Islet precursor cell (in vitro differentiated cells): ENCODE results near the gene ADAM12.
A peak's percentile ranks its signal among the peaks of the same experiment; 100 is the strongest.

Experiments used
- DNase-seq: peaks from one replicate; pipeline ENCODE4 v3.0.0-alpha.2; 2018

Gene ADAM12

DNA sequence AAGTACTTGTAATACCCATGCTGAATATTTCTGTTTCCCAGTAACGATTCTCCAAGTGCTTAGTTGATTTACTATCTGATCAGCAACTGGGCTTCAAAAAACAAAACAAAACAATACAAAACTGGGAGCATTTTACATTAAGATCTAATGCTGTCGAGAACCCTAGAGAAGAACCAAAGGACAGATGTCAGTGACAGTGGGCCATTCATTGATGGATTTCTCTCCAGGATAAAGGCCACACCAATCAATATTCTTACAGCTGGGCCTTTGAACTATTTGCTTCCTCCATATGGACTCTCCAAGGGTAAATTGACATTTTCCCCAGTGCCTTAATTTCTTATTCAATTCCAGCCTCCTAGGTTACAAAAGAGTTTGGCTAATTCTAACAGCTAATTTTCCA, 217.5 kb downstream of the ADAM12 start:
- DNase-seq = no peak

DNA sequence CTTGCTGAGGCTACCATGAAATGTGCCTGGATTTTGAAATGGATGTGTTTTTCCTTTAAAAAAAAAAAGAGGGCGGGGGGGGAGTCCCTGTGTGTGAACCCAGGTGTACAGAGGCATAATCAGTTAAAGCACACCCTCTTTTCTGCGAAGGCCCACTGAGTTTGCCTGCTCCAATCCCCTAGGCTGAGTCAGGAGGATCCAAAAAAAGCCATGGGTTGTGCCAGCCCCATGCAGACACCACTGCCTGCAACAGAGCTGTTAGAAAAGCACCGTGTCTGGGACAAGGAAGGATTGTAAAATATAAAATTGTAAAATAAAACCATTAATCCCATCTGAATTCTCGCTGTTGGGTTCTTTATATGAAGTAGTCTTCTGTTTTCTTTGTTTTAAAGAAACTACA, 217.9 kb downstream of the ADAM12 start:
- no peak for DNase-seq

DNA sequence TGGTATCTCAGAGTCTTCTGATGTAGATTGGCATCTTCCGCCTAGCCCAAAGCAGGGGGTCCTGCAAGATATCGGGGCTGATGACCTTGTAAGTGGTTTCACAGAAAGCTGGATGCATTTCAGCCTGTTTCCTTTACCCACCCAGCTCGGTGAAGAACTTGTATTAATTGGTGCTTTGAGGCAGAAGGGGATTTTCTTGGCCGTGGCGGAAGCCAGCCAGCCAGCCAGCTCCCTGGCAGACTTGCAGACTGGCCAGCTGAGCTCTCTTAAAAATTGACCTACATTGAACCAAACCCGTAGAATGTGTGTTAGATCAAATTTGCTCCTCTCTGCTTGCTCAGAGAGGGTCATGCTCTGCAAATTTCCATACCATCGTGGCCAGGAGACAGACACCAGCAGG, 218.4 kb downstream of the ADAM12 start:
- no peak for DNase-seq

DNA sequence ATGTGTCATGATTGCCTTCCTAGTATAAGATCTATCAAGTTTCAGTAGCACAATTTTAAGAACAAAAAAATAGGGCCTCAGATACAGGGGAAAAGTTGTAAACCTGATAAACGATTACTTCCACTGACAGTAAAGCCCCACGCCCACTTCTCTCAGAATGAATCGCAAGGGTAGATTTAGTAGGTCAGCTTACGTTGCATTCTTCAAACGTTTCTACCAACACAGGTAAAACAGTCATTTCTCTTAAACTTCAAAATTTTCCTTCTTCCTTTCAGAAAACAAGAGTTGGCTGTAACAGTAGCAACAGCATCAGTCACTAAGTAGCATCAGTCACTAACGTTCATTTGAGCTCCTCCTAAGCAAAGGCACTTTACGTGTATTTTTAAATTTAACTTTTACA, 221.5 kb downstream of the ADAM12 start:
- DNase-seq = no peak

DNA sequence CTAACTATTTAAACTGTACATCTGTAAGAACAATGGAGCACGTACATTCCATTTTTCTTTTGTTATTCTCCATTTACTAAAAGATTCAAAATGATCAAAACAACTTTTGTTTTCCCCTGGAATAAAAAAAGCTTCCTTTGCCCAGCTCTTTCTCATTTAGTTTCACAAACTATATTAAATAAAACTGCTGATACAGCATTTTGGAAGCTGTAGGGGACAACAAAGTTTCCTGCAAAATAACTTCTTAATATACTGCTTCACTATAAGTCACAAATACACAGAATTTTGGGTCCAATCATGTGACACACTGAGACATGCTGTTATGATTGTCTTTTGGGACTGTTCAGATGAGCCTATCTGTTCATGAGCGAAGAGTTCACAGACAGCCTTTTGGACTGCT, 222.4 kb downstream of the ADAM12 start:
- DNase-seq = no peak

DNA sequence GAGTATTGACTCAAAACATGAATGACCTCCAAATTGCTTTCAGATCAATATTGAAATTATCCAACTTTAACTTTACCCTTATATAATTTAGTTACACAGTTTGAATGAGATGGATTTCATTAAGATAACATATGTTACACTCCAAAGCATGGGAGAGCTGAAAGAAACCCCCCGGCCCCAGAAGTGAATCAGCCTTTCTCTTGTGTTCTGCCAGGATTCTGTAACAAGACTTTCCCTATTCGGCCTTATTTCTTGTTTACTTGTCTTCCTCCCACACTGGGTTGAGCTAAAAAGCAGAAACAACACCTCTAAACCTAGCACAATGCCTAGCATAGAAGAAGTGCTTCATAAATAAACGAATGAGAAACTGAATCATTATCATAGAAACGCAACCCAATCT, 224.8 kb downstream of the ADAM12 start:
- no peak for DNase-seq

DNA sequence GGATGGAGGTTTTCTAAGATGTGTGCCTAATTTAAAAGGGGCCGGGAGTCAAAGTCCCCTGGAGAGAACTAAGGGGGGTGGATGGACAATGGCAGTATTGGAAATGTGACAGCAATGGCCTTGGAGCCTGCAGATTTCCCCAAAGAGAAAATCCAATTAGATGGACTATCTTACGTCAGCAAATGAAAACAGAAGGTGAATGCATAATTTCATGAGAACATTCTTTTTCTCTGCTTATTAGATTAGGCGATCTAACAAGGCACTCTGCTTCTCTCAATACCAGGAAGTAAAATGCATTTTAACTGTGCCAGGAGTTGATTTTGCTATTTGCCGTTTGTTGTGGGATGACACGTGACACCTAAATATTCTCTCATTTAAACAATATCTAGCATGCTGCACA, 226.6 kb downstream of the ADAM12 start:
- no peak for DNase-seq

DNA sequence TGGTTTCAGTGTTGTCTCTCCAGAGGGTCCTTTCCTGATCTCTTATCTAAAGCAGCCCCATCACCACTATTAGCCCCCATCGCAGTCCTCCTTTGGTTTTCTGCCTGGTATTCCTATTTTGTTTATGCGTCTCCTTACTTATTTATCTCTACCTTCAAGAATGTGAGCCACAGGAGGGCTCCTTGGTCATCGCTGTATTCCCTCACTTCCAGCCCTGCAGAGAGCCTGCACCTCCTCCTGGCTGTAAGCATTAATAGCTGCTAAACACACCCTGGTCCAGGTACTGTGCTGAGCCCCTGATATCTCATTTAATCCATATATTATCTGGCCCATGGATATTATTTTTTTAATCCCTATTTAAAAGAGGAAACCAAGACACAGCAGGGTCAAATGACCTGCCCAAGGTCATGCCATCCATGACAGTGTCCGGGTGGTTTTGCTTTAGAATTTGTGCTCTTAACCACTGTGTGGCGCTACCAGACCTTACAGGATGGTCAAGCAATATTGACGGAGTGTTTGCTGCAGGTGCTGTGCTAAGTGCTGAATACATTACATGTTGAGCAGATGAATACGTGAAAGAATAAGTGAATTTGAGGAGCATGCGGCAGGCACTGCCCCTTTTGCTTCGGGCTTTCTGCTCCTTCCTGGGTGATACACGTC, 227.2 kb downstream of the ADAM12 start:
- no peak for DNase-seq

DNA sequence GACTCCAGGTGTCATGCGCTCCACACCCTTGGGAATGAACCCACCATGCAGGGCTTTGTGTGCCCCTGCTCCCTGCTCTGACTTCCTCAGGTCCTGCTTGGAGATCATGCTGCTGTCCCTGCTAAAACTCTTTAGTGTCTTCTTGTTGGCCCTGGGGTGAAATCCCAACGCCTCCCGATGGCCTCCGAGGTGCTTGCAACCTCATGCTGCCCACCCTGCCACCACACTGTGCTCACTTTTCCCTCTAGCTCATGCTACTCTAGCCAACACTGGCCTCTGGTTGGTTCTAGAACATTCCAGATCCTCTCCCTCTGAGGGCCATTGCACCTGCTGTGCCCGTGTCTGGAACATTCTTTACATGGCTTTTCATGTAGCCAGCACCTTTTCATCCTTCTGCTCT, 227.7 kb downstream of the ADAM12 start:
- no peak for DNase-seq

DNA sequence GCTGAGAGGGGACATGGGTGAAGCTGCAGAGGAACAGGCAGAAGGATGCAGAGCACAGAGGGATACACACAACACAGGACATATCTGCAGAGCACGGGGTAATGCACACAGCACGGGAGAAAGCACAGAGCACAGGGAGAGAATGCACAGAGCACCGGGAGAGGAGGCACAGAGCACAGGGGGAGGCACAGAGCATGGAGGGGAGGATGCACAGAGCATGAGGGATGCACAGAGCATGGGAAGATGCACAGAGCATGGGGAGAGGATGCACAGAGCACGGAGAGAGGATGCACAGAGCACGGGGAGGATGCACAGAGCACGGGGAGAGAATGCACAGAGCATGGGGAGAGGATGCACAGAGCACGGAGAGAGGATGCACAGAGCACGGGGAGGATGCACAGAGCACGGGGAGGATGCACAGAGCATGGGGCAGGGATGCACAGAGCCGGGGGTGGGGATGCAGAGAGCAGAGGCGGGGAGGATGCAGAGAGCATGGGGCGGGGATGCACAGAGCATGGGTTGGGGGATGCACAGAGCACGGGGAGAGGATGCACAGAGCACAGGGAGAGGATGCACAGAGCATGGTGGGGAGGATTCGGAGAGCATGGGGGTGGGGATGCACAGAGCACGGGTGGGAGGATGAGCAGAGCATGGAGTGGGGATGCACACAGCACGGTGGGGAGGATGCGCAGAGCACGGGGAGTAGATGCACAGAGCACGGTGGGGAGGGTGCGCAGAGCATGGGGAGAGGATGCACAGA, 230.0 kb downstream of the ADAM12 start:
- DNase-seq = peak; percentile 21

GRCh38 chr10:126157189-126157588, 231.1 kb downstream of the ADAM12 start:
- peak; percentile 51 for DNase-seq

DNA sequence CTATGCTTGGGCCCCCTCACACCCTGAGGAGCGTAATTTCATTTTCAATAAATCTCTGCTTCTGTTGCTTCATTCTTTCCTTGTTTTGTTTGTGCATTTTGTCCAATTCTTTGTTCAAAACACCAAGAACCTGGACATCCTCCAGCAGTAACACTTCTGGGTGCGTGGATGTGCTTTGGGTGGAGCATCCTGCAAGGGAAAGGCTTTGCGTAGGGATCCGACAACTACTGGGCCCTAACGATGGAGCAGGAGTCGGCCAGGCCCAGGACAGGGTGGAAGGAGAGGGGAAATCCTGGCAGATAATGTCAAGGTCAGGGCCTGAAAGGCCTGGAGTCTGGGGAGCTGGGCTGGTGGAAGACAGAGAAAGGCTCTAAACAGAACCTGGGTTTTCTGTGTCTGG, 231.8 kb downstream of the ADAM12 start:
- peak; percentile 32 for DNase-seq

GRCh38 chr10:126156012-126156411, 232.3 kb downstream of the ADAM12 start:
- peak; percentile 15 for DNase-seq

DNA sequence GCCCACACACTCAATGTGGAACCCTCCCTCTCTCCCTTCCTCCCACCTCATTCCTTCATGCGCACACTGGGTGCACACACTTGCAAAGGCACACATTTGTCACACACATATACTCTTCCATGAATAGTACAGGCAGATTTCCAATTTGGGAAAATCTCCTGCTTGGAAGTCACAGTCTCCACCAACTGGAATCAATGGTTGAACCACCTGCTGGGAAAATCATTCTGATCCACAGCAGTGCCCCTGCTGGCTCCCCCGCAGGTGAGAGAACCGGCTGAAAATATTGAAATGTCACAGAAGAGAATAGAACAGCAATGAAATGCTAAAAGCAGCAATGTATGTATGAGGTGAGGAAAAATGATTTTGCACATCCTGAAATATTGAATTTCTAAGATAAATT, 232.7 kb downstream of the ADAM12 start:
- no peak for DNase-seq

GRCh38 chr10:126153711-126154628, 234.3 kb downstream of the ADAM12 start:
- peak; percentile 11 for DNase-seq

DNA sequence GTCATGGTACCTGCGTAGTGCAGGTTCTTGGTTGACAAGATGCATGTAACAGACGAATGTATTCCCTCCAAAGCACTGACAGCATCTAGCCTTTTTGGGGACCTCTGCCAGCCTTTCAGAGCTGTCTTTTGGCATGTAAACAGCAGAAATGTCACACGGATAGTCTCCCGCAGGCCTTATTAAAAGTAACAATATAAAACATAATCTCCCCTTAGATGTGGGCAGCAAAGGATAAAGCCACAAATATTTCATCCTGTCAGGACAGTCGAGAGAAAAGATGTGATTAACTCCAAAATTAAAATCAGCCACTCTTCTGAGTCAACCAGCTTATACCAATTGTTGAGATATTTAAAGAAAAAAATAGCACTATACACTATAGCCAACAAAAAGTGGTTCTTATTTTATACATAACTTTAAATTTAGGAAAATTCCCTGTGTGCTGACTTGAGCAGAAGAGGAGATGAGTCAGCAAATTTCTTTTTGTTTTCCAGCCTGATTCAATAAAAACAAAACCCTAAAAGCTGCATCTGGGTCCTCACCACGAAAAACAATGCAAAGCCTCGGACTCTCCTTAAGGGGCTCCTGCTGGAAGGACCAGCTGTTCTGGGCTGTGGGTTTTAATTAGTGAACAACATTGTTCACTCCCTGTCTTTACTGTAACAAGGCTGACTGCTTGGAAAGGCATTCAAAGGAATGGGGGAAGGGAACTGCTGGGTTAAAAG, 240.2 kb downstream of the ADAM12 start:
- peak; percentile 55 for DNase-seq

DNA sequence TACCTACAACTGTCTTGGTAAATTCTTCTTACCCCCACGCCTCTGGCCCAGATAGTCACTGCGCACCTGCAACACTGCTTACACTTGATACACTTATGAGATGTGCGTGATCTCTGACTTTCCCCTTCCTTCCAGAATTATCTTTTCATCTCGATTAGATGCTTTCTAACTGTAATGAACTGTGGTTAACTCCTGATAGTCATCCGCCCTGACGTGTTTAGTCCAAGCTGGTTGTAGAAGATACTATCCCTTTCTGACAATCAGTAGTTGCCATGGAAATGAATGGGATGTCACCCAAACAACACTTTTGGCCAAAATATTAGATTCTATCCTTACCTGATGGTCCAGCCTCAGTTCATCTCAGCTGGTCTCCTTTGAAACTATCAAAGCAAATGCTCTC, 241.5 kb downstream of the ADAM12 start:
- DNase-seq = peak; percentile 16

DNA sequence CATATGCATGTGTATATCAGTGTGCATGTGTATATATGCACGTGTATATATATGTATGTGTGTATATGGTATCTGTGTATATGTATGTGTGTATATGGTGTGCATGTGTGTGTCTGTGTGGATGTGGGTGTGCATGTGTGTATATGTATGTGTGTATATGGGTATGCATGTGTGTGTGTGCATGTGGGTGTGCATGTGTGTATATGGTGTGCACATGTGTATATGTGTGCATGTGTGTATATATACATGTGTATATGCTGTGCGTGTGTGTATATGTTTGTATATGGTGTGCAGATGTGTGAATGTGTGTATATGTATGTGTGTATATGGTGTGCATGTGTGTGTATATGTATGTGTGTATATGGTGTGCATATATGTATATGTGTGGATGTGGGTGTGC, 245.2 kb downstream of the ADAM12 start:
- peak; percentile 3 for DNase-seq

- peak; percentile 42 for DNase-seq
Observed at GRCh38 chr10:126140746-126141273, 247.5 kb downstream of the ADAM12 start.

DNA sequence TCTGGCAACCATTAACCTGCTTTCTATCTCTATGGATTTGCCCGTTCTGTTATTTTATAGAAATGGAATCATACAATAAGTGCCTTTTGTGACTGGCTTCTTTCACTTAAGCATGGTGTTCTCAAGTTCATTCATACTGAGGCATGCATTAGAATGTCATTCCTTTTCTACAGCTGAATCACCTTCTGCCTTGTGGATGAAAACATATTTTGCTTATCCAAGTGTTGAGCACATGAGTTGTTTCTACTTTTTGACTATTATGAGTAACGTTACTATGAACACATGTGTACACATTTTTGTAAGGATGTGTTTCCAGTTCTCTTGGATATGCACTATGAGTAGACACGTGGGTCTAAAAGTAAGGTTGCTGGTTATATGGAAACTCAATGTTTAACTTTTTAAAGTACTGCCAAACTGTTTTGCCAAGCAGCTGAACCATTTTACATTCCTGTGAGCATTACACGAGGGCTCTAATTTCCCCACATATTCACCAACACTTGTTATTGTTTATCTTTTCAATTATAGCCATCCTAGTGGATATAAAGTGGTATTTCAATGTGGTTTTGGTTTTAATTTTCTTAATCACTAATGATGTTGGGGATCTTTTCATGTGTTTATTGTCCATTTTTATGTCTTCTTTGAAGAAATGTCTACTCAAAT, 250.6 kb downstream of the ADAM12 start:
- peak; percentile 0 for DNase-seq

DNA sequence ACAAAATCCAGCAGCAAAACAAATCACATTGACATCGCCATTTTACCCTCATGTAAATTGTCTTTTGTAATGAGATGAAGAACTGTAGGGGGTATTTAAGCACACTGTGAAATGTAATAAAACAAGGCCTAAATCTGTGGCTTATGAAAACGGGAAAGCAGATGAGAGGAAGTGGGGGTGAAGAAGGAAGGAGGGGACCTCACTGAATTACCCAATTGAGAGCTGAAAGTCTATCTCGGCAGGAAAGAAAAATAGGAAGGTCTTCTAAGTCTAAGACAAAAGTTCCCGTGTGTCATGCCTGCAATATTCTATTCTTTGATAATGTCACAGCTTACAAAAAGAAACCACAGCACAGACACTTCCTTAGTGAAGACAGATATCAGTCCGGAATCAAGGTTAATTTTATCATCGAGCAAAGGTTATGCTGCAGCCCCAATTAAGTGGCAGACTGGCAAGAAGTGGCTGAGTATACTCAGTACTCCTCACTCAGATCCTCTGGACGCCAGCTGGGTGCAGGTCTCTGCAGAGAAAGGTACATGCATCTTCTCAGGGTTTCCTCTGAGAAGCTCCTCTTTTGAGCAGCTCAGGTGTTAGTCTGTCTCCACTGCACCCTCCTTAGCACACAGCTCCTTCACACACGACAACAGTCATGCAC, 252.2 kb downstream of the ADAM12 start:
- DNase-seq = peak; percentile 36

- DNase-seq = peak; percentile 38
Observed at GRCh38 chr10:126135177-126135576, 253.1 kb downstream of the ADAM12 start.
